KMS-11 (cell line): ENCODE measurements around the gene IFT25.
A peak's percentile ranks its signal among the peaks of the same experiment; 100 is the strongest.

Source experiments
- H2AFZ ChIP-seq: fragments of 200-600 bp; sonication (generic); 2 replicates; pipeline ENCODE4 v1.6.1; 2016; ENCODE audit warnings: antibody characterized with exemption, mixed run types, low read depth
- H3K27ac ChIP-seq: fragments of 200-600 bp; sonication (generic); 2 replicates; pipeline ENCODE4 v1.6.1; 2016; ENCODE audit warnings: mild to moderate bottlenecking, mixed run types
- H3K27me3 ChIP-seq: fragments of 200-600 bp; sonication (generic); 2 replicates; pipeline ENCODE4 v1.6.1; 2017; ENCODE audit warnings: mild to moderate bottlenecking, low read depth, mixed run types, moderate library complexity; ENCODE audit not compliant: insufficient read depth
- H3K36me3 ChIP-seq: fragments of 200-600 bp; sonication (generic); 2 replicates; pipeline ENCODE4 v1.6.1; 2017; ENCODE audit warnings: mild to moderate bottlenecking, mixed run types; ENCODE audit not compliant: insufficient read depth
- H3K4me1 ChIP-seq: fragments of 200-600 bp; sonication (generic); 2 replicates; pipeline ENCODE4 v1.6.1; 2016; ENCODE audit warnings: mild to moderate bottlenecking, low read depth, mixed run types; ENCODE audit not compliant: poor library complexity, severe bottlenecking
- H3K4me2 ChIP-seq: fragments of 200-600 bp; sonication (generic); 2 replicates; pipeline ENCODE4 v1.7.0; 2016; ENCODE audit warnings: mild to moderate bottlenecking, mixed run types
- H3K4me3 ChIP-seq: fragments of 200-600 bp; sonication (generic); IDR thresholded peaks from 2 replicates; pipeline ENCODE4 v1.6.1; 2017; ENCODE audit warnings: low read depth, low read length, mixed read lengths; ENCODE audit not compliant: insufficient read depth
- H3K79me2 ChIP-seq: fragments of 200-600 bp; sonication (generic); 2 replicates; pipeline ENCODE4 v1.6.1; 2016; ENCODE audit warnings: low read depth, mixed run types; ENCODE audit not compliant: insufficient read depth
- H3K9ac ChIP-seq: fragments of 200-600 bp; sonication (generic); 2 replicates; pipeline ENCODE4 v1.6.1; 2016; ENCODE audit warnings: mild to moderate bottlenecking, mixed run types
- H4K20me1 ChIP-seq: fragments of 200-600 bp; sonication (generic); 2 replicates; pipeline ENCODE4 v1.6.1; 2016; ENCODE audit warnings: mild to moderate bottlenecking, mixed run types; ENCODE audit not compliant: insufficient read depth
- TF ChIP-seq, protein P1 (sequence below): fragments of 200-600 bp; sonication (generic); conservative IDR thresholded peaks from 2 replicates; pipeline ENCODE4 v1.6.1; 2017; ENCODE audit warnings: low read depth, mild to moderate bottlenecking, antibody characterized with exemption, low read length, moderate library complexity, mixed read lengths

The IFT25 gene

DNA sequence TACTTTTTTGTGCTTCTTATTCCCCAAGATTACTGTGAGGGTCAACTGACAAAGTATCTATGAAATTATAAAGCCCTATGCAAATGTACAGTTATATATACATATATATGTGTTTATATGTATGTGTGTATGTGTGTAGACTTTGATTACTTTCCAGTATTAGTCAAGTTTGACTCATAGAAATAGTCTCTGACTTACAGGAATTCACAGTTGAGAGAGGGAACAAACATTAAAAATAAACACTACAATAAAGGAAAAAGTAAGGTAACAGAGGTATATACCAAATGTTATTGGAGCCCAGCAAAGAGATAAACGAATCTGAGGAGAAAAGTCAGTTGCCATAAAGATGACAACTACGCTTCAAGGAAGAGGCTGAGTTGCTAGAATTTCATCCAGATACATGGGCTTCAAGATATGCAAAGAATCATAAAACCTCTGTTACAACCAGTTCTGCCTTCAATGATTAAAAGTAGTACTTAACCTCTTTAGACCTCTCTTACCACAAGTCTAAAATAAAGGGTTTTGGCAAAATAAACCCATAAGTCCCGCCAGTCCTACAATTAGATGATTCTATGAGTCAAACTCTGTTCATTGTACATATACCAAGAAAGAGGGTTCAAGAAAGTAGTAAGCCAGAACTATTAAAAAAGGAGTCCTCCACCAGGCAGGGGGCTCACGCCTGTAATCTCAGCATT lies 7.2 kb downstream of the IFT25 start:
- Histone ChIP-seq H3K27me3 (no peaks in the 10 kb centered on the region), H3K36me3 (no peaks in the 10 kb centered on the region), H2AFZ (no peak overlapping the region), H3K27ac (no peak overlapping the region), H3K4me2 (no peak overlapping the region), H3K79me2 (no peaks in the 10 kb centered on the region; the same call in 1 of the 2 replicates), H3K9ac (no peak overlapping the region), H4K20me1 (no peaks in the 10 kb centered on the region), H3K4me1 (no peaks in the 10 kb centered on the region), H3K4me3 (no peak overlapping the region)
- TF ChIP-seq, protein P1, sequence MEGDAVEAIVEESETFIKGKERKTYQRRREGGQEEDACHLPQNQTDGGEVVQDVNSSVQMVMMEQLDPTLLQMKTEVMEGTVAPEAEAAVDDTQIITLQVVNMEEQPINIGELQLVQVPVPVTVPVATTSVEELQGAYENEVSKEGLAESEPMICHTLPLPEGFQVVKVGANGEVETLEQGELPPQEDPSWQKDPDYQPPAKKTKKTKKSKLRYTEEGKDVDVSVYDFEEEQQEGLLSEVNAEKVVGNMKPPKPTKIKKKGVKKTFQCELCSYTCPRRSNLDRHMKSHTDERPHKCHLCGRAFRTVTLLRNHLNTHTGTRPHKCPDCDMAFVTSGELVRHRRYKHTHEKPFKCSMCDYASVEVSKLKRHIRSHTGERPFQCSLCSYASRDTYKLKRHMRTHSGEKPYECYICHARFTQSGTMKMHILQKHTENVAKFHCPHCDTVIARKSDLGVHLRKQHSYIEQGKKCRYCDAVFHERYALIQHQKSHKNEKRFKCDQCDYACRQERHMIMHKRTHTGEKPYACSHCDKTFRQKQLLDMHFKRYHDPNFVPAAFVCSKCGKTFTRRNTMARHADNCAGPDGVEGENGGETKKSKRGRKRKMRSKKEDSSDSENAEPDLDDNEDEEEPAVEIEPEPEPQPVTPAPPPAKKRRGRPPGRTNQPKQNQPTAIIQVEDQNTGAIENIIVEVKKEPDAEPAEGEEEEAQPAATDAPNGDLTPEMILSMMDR = no peak

DNA sequence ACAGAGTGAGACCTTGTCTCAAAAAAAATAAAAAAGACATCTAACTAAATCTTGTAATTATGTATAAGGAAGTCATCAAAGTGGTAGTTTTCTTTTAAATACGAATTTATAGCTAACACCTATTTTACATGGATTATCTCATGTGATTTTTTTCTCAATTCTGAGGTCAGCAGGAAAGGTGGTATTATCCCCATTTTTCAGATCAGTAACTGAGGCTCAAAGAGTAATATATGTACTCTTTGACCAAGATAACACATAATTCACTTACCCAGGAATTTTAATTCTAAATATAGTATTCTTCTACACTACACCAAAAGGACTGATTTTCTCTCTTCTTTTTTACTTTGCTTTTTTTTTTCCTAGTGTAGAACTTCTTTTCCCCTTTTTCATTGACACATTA lies 9.1 kb downstream of the IFT25 start:
- Histone ChIP-seq H3K36me3 (no peaks in the 10 kb centered on the region), H3K4me1 (no peaks in the 10 kb centered on the region), H4K20me1 (no peaks in the 10 kb centered on the region), H3K27me3 (no peaks in the 10 kb centered on the region), H3K4me2 (no peak overlapping the region), H3K79me2 (no peaks in the 10 kb centered on the region), H3K4me3 (no peak overlapping the region), H3K9ac (no peak overlapping the region), H3K27ac (no peak overlapping the region), H2AFZ (no peak overlapping the region)
- TF ChIP-seq, protein P1 = no peak

DNA sequence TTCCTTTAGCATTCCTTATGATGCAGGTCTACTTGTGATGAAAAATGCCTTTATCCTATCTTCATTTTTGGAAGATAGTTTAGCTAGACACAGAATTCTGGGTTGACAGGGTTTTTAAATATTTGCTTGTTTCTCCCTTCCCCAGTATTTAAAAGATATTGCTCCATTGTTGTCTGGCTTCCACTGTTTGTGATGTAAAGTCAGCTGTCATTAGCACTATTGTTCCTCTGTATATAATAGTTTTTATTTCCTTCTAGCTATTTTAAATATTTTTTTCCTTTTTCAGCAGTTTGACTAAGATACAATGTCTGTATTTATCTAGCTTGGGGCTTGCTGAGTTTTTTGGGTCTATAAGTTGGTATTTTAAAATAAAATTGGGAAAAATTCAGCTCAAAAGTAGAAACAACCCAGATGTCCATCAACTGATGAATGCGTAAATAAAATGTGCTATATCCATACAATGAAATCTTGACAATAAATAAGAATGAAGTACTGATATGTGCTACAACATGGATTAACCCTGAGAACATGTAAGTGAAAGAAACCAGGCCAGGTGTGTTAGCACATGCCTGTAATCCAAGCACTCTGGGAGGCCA lies 11.2 kb downstream of the IFT25 start:
- Histone ChIP-seq H3K4me1 (no peaks in the 10 kb centered on the region), H3K4me2 (no peak overlapping the region), H3K4me3 (peak overlapping the region; percentile 28), H4K20me1 (no peaks in the 10 kb centered on the region), H3K9ac (no peak overlapping the region), H3K79me2 (no peaks in the 10 kb centered on the region), H3K36me3 (no peaks in the 10 kb centered on the region), H3K27ac (no peak overlapping the region), H2AFZ (no peak overlapping the region), H3K27me3 (no peaks in the 10 kb centered on the region)
- TF ChIP-seq, protein P1 = no peak

DNA sequence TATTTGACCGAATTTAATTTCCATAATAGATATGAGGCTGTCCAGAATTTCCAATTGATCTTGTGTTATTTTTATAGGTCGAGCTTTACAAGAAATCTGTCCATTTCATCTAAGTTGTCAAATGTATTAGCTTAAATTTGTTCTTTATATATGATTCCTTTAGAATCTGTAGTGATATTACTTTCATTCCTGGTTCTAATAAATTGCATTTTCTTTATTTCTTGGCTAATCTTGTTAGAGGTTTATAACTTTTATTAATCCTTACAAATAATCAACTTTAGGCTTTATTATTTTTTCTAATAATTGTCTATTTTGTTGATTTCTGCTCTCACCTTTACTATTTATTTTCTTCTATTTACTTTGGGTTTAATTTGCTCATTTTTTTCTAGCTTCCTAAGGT lies 14.0 kb downstream of the IFT25 start:
- Histone ChIP-seq H3K4me1 (no peaks in the 10 kb centered on the region), H3K4me2 (no peak overlapping the region), H4K20me1 (no peaks in the 10 kb centered on the region), H3K79me2 (no peaks in the 10 kb centered on the region), H2AFZ (no peak overlapping the region), H3K36me3 (no peaks in the 10 kb centered on the region), H3K9ac (no peak overlapping the region), H3K4me3 (no peak overlapping the region), H3K27ac (no peak overlapping the region), H3K27me3 (no peaks in the 10 kb centered on the region)
- TF ChIP-seq, protein P1 = no peak
